ENCODE results near the gene ARR3.

GRCh38 chrX:70240751-70241150, 27.4 kb upstream of the ARR3 start:
- TF ChIP-seq RAD21 (IDR thresholded peaks at IDR 0.05; ENCODE audit: low read depth) (no peak), REST (IDR thresholded peaks at IDR 0.05; ENCODE audit: low read depth) (no peak), TCF12 (IDR thresholded peaks at IDR 0.05; ENCODE audit: low read depth) (no peak)

Data from Ishikawa (cell line).